Activated CD4-positive, CD25-positive, alpha-beta regulatory T cell treated with anti-CD3 and anti-CD28 coated beads, Interleukin-2, amount 50 U/mL, for 72 hours (primary cell): ENCODE results near the gene VAC14.

Source experiments
- DNase-seq: peaks from one replicate; pipeline ENCODE4 v3.0.0; 2021

VAC14 gene

GRCh38 chr16:70703041-70703834 lies 97.7 kb downstream of the VAC14 start:
- DNase-seq: no peak

GRCh38 chr16:70702624-70703023 lies 98.3 kb downstream of the VAC14 start:
- DNase-seq: no peak

- no peak for DNase-seq
Measured at GRCh38 chr16:70701998-70702397, 99.0 kb downstream of the VAC14 start.

- DNase-seq: no peak
Measured at GRCh38 chr16:70701596-70701995, 99.4 kb downstream of the VAC14 start.

GRCh38 chr16:70701036-70701435 lies 99.9 kb downstream of the VAC14 start:
- no peak for DNase-seq

- DNase-seq: no peak
Measured at GRCh38 chr16:70700101-70701020, 100.6 kb downstream of the VAC14 start.

GRCh38 chr16:70699696-70700095 lies 101.3 kb downstream of the VAC14 start:
- no peak for DNase-seq

GRCh38 chr16:70698901-70699300 lies 102.1 kb downstream of the VAC14 start:
- no peak for DNase-seq

GRCh38 chr16:70697594-70698170 lies 103.3 kb downstream of the VAC14 start:
- no peak for DNase-seq

GRCh38 chr16:70696952-70697593 lies 103.9 kb downstream of the VAC14 start:
- no peak for DNase-seq

GRCh38 chr16:70696355-70696754 lies 104.6 kb downstream of the VAC14 start:
- DNase-seq: no peak

GRCh38 chr16:70695331-70696070 lies 105.5 kb downstream of the VAC14 start:
- no peak for DNase-seq

- DNase-seq: no peak
Measured at GRCh38 chr16:70694868-70695218, 106.1 kb downstream of the VAC14 start.

GRCh38 chr16:70694088-70694867 lies 106.7 kb downstream of the VAC14 start:
- DNase-seq: no peak

- DNase-seq: no peak
Measured at GRCh38 chr16:70692873-70693671, 107.9 kb downstream of the VAC14 start.

- DNase-seq: no peak
Measured at GRCh38 chr16:70692130-70692872, 108.7 kb downstream of the VAC14 start.

- no peak for DNase-seq
Measured at GRCh38 chr16:70691223-70692129, 109.5 kb downstream of the VAC14 start.

- DNase-seq: no peak
Measured at GRCh38 chr16:70689970-70690891, 110.7 kb downstream of the VAC14 start.
